HepG2 (cell line): Measurements from ENCODE around the gene GAL3ST2. TPM values are rescaled to one million over a fixed set of nuclear protein-coding genes. Genes with fewer than 3 reads are reported as not detected.

Experiments used
- AKAP8 ChIP-seq: sonication (generic); formaldehyde crosslinking; IDR thresholded peaks from 2 replicates; pipeline ENCODE4 v1.5.1; 2020; ENCODE audit warnings: mild to moderate bottlenecking, missing genetic modification reagents
- CBX5 ChIP-seq: sonication (generic); formaldehyde crosslinking; IDR thresholded peaks from 2 replicates; pipeline ENCODE4 v1.4.0; 2020; ENCODE audit warnings: missing genetic modification reagents, borderline replicate concordance
- CTCF ChIP-seq: sonication (generic); formaldehyde crosslinking; IDR thresholded peaks from 2 replicates; pipeline ENCODE4 v1.5.0; 2020; ENCODE audit warnings: mild to moderate bottlenecking, missing genetic modification reagents, moderate library complexity
- HBP1 ChIP-seq: IDR thresholded peaks from 2 replicates; pipeline ENCODE4 v1.6.1; 2016; ENCODE audit warnings: low read depth, control low read depth
- HDAC1 ChIP-seq: sonication (generic); formaldehyde crosslinking; IDR thresholded peaks from 2 replicates; pipeline ENCODE4 v1.5.1; 2020; ENCODE audit warnings: mild to moderate bottlenecking, missing genetic modification reagents
- HHEX ChIP-seq: IDR thresholded peaks from 2 replicates; pipeline ENCODE4 v1.6.1; 2016; ENCODE audit warnings: control low read depth
- HMGA1 ChIP-seq: sonication (generic); formaldehyde crosslinking; conservative IDR thresholded peaks from 2 replicates; pipeline ENCODE4 v1.4.0; 2020; ENCODE audit warnings: missing genetic modification reagents
- HOXD1 ChIP-seq: sonication (generic); formaldehyde crosslinking; IDR thresholded peaks from 2 replicates; pipeline ENCODE4 v1.5.0; 2020; ENCODE audit warnings: missing genetic modification reagents
- MAFK ChIP-seq, 2 experiments: IDR thresholded peaks in 1 of 2; conservative IDR thresholded peaks in 1 of 2; 2 replicates each; pipeline ENCODE4 v1.6.1; 2011; ENCODE audit warnings: improper control_type of control experiment in 2 of 2, low read length in 2 of 2
- MAX ChIP-seq: IDR thresholded peaks from 2 replicates; pipeline ENCODE4 v1.6.1; 2012; ENCODE audit warnings: inconsistent platforms
- MIXL1 ChIP-seq: IDR thresholded peaks from 2 replicates; pipeline ENCODE4 v1.6.1; 2016
- NFIC ChIP-seq: IDR thresholded peaks from 2 replicates; pipeline ENCODE4 v1.6.1; 2012; ENCODE audit warnings: mild to moderate bottlenecking, low read length, inconsistent platforms
- PATZ1 ChIP-seq: sonication (generic); formaldehyde crosslinking; IDR thresholded peaks from 2 replicates; pipeline ENCODE4 v1.4.0; 2020; ENCODE audit warnings: missing genetic modification reagents
- PHB2 ChIP-seq: fragments of 450-650 bp; IDR thresholded peaks from 2 replicates; pipeline ENCODE4 v1.6.1; 2018; ENCODE audit not compliant: partially characterized antibody
- RBAK ChIP-seq: sonication (generic); formaldehyde crosslinking; IDR thresholded peaks from 2 replicates; pipeline ENCODE4 v1.5.1; 2020; ENCODE audit warnings: mild to moderate bottlenecking, missing genetic modification reagents
- RXRA ChIP-seq: sonication (generic); formaldehyde crosslinking; IDR thresholded peaks from 2 replicates; pipeline ENCODE4 v1.5.1; 2020; ENCODE audit warnings: missing genetic modification reagents
- SAFB2 ChIP-seq: sonication (generic); formaldehyde crosslinking; IDR thresholded peaks from 2 replicates; pipeline ENCODE4 v1.5.1; 2020; ENCODE audit warnings: missing genetic modification reagents, low read depth, mild to moderate bottlenecking, borderline replicate concordance
- ZEB1 ChIP-seq: IDR thresholded peaks from 2 replicates; pipeline ENCODE4 v1.6.1; 2012; ENCODE audit warnings: mild to moderate bottlenecking, low read depth, inconsistent platforms; ENCODE audit not compliant: insufficient replicate concordance
- ZFY ChIP-seq: sonication (generic); formaldehyde crosslinking; IDR thresholded peaks from 2 replicates; pipeline ENCODE4 v1.4.0; 2020; ENCODE audit warnings: missing genetic modification reagents
- ZNF138 ChIP-seq: sonication (generic); formaldehyde crosslinking; IDR thresholded peaks from 2 replicates; pipeline ENCODE4 v1.5.0; 2020; ENCODE audit warnings: mild to moderate bottlenecking, low read depth, missing genetic modification reagents
- ZNF160 ChIP-seq: sonication (generic); formaldehyde crosslinking; IDR thresholded peaks from 2 replicates; pipeline ENCODE4 v1.8.0; 2022; ENCODE audit warnings: mild to moderate bottlenecking, inconsistent platforms, missing genetic modification reagents
- ZNF234 ChIP-seq: sonication (generic); formaldehyde crosslinking; conservative IDR thresholded peaks from 2 replicates; pipeline ENCODE4 v1.5.1; 2020; ENCODE audit warnings: mild to moderate bottlenecking, missing genetic modification reagents
- ZNF530 ChIP-seq: sonication (generic); formaldehyde crosslinking; IDR thresholded peaks from 2 replicates; pipeline ENCODE4 v1.5.0; 2020; ENCODE audit warnings: low read depth, mild to moderate bottlenecking, missing genetic modification reagents
- ZNF580 ChIP-seq: IDR thresholded peaks from 2 replicates; pipeline ENCODE4 v1.6.1; 2016; ENCODE audit warnings: low read depth, borderline replicate concordance
- polyA plus RNA-seq, 8 experiments: library from polyadenylated mRNA; depleted of rRNA in 3 of 8; stranded (reverse) in 7 of 8; unstranded in 1 of 8; fragments of >200 nt; fragmentation: Illumina TruSeq in 4 of 8; extraction: Trizol in 4 of 8; gene quantifications; 2 replicates each; pipeline versions ENCODE4 v1.2.1 to v1.2.3, GENCODE V29; 2011 to 2016; ENCODE audit warnings: low read depth in 4 of 8, missing spikeins in 1 of 8, mixed read lengths in 1 of 8; ENCODE audit not compliant: insufficient read depth in 1 of 8
- total RNA-seq, 5 experiments: library from RNA; depleted of rRNA; stranded (reverse); fragments of >200 nt; fragmentation: Illumina TruSeq; extraction: Trizol; gene quantifications; 2 replicates each; pipeline ENCODE4 v1.2.3, GENCODE V29; 2016; ENCODE audit warnings: low read depth in 1 of 5

The GAL3ST2 gene
- total and polyA plus RNA-seq, 2 of the 13 experiments (the other 11 are each of a cell fraction or from before 2014, with no cell fraction given), result 0.17 to 0.20 TPM

- TF ChIP-seq CBX5 (CRISPR knock-in tag), result no peak
- TF ChIP-seq PATZ1 (CRISPR knock-in tag), result 0 out of 2 replicates have a peak, but pooled peaks have one; percentile 27
- TF ChIP-seq PHB2, result no peak
- TF ChIP-seq HBP1, result no peak
- no peak for TF ChIP-seq ZNF234 (CRISPR knock-in tag)
- no peak for TF ChIP-seq HOXD1
- TF ChIP-seq MAX, result peak; percentile 54; the same call in 1 of the 2 replicates
- TF ChIP-seq ZNF138, result no peak
- no peak for TF ChIP-seq ZNF580
- TF ChIP-seq MAFK (conservative IDR thresholded peaks at IDR 0.05 in 1 of 2, IDR thresholded peaks at IDR 0.05 in 1 of 2; ENCODE audit: low read length in 2 of 2), result no peak
- 0 out of 2 replicates have a peak, but pooled peaks have one; percentile 16 for TF ChIP-seq HDAC1 (CRISPR knock-in tag)
- no peak for TF ChIP-seq NFIC
- no peak for TF ChIP-seq RBAK
- peak; percentile 61; the same call in 1 of the 2 replicates for TF ChIP-seq ZFY (CRISPR knock-in tag)
- peak; percentile 41; the same call in 1 of the 2 replicates for TF ChIP-seq RXRA (CRISPR knock-in tag)
- no peak for TF ChIP-seq MIXL1 (CRISPR knock-in tag)
- peak; percentile 21; the same call in 1 of the 2 replicates for TF ChIP-seq CTCF (CRISPR knock-in tag)
- TF ChIP-seq ZNF530, result no peak
- no peak for TF ChIP-seq AKAP8 (CRISPR knock-in tag)
- no peak for TF ChIP-seq ZEB1
- no peak for TF ChIP-seq HHEX (CRISPR knock-in tag)
- TF ChIP-seq ZNF160 (CRISPR knock-in tag), result no peak
- TF ChIP-seq HMGA1 (CRISPR knock-in tag), result no peak
- TF ChIP-seq SAFB2 (CRISPR knock-in tag), result no peak
These were observed 22.3 kb downstream of the GAL3ST2 start (continued) for GRCh38 chr2:241798631-241799521.
